ENCODE data around the gene DNAJC3.
"Not testable (repeated sequence)": the region's sequence is repeated elsewhere in the genome, so short reads cannot be mapped to it uniquely, and the experiment has no call there.

Gene DNAJC3

DNA sequence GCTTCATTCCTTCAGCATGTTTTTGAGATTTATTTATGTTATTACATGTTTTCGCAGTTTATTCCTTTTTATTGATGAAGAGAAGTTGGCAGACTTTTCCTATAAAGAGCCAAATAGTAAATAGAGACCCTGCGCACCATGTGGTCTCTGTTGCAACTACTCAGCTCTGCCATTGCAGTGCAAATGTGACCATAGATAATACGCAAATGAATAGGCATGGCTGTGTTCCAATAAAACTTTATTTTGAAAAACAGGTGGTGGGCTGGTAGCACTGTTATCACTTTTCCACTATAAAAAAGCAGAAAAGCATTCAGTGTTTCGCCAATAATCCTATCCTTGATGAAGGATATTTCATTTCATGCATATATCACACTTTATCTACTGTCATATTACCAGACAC lies 95.0 kb downstream of the DNAJC3 start:
- in situ Hi-C loops (cut with MboI; ENCODE audit: low sequenced_read_pairs), result no loop called here

DNA sequence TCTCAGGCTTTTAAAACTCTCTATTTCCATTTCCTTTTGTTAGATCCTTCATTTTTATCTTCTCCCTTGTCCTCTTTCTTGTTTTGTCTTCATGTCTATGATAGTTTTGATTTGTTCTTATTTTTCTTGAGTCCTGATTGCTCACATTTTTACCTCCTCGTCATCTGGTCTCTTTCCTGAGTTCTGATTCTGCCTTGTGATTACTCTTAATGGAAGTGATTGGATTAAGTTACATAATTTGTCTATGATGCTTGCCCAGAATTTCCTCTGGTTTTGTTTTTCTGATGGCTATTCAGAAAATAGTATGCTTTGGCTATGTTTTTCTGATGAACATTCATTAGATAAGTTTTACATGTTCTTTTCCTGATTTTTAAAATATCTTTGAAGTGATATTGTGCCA lies 102.6 kb downstream of the DNAJC3 start:
- in situ Hi-C loops (cut with MboI; ENCODE audit: low sequenced_read_pairs), result no loop called here

DNA sequence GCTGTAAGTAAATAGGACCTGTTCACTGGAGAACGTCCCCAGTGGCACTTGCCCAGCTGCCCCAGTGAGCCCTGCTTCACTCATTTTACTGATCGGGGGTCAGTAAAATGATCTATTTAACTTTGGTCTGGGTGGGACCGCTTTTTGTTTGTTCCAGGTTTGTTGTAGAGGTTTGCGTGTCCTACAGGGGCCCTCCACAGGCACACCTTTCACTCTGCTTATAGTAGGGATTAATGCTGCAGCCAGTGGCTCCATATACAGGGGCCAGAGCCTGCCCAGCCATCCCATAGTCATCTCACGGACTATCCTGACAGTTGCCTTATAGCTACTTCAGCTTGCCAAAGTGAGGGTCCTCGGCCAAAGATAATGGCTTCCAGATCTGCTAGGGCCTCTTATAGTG lies 104.1 kb downstream of the DNAJC3 start:
- in situ Hi-C loops (cut with MboI; ENCODE audit: low sequenced_read_pairs), result no loop called here

DNA sequence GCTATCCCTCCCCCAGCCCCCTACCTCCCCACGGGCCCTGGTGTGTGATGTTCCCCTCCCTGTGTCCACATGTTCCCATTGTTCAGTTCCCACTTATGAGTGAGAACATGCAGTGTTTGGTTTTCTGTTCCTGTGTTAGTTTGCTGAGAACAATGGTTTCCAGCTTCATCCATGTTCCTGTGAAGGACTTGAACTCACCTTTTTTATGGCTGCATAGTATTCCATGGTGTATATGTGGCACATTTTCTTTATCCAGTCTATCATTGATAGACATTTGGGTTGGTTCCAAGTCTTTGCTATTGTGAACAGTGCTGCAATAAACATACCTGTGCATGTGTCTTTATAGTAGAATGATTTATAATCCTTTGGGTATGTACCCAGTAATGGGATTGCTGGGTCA lies 105.0 kb downstream of the DNAJC3 start:
- in situ Hi-C loops (cut with MboI; ENCODE audit: low sequenced_read_pairs), result not testable (repeated sequence)

DNA sequence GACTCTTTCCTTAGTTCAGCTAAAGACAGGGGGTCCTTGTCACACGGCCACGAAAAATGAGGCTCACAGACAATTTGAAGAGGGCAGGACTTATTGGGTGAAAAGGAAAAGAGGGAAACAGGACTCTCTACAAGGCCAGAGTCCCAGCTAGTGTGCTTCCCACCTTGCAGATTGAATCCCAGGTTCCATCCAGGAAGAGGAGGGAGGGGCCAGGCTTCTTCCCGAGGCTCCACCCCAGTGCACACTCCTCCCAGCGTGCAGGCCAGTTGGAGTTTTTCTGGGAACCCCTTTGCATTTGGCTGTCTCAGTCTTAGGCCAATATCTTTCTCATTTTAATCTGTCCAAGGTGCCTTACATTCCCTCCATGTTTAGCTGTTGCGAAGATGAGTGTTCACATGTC lies 106.8 kb downstream of the DNAJC3 start:
- in situ Hi-C loops (cut with MboI; ENCODE audit: low sequenced_read_pairs), result no loop called here

DNA sequence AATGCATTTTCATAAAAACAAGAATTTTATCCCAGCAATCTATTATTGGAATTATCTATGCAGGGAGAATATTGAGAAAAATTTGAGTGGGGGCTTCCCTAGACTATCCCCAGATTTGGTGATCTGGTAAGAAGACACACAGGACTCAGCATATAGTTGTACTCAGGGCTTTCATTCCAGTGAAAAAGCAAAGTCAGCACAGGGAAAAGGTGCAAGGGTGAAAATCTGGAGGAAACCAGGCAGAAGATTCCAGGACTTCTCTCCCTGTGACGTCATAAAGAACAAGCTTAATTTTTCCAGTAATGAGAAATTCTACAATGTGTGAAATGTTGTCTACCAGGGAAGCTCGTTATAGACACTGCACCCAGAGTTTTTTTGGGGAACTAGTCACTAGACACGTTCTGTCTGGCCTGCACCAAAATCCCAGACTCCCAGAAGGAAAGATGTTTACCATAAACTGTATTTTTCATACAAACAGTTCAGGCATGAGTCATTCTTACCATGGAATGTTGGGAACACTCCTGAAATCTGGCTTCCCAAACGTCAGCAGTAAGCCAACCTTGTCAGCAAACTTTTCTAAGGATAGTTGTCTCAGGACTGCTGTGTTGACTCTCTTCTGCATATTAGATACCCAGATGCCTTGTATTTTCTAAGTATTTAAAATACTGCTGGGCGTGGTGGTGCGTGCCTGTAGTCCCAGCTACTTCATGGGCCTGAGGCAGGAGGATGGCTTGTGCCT lies 107.4 kb downstream of the DNAJC3 start:
- in situ Hi-C loops (cut with MboI; ENCODE audit: low sequenced_read_pairs), result no loop called here

DNA sequence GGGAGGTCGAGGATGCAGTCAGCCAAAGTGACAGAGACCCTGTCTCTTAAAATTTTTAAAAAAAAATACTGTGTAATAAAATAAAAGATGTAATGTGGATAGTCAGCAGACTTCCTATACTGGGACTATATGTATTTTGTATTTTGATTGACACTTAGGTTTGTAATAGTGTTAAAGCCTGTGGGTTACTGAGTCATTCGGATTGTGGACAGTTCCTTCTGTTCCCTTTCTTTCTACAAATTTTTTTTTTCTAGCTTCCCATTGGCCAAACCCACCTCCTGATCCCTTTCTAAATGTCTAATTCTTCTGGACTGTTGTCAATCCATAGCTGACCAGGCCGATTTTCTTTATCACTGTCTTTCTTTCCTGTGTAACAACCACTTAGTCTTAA lies 108.0 kb downstream of the DNAJC3 start:
- in situ Hi-C loops (cut with MboI; ENCODE audit: low sequenced_read_pairs), result no loop called here

DNA sequence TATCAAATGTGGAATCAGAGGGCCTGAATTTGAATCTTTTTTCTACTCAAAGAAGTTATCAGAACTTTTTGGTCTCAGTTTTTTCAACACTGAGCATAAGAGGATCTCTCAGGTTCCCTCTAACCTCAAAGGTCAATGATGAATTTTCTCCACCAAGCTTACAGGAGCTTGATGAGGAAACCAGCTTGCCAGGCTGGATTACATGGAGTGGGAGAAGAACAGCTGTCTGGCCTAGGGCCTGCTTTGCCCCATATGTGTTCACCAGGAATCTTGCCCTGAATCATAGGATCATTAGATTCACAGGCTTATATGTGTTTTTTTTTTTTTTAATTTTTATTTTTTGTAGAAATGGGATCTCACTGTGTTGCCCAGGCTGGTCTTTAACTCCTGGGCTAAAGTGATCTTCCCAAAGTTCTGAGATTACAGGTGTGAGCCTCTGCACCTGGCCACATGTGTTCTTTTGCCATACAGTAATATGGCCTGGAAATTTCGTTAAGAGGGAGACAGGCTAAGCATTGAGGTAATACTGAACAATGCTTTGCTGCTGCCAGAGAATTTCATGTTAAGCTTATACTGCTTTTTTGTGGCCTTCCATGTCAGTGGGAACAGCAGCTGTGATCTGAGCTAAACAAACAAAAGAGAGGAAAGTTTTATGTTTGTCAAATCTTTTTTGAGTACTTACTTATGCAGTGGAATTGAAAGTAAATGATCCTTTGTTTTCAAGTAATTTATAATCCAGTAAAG lies 110.6 kb downstream of the DNAJC3 start:
- in situ Hi-C loops (cut with MboI; ENCODE audit: low sequenced_read_pairs), result no loop called here

DNA sequence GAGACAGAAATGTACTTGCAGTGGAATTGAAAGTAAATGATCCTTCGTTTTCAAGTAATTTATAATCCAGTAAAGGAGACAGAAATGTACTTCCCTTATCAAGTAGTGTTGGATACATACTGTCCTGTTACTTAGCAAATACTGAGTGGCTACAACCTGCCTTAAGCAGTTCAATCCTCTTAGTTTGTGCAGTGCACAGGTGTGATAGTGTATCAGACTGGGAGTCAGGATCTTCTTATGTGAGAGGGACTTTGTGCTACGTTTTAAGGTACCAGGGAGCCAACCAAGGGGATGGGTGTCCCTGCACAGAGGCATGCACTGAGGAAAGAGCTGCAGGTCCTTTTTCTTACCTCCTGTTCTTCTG lies 111.1 kb downstream of the DNAJC3 start:
- in situ Hi-C loops (cut with MboI; ENCODE audit: low sequenced_read_pairs), result no loop called here

DNA sequence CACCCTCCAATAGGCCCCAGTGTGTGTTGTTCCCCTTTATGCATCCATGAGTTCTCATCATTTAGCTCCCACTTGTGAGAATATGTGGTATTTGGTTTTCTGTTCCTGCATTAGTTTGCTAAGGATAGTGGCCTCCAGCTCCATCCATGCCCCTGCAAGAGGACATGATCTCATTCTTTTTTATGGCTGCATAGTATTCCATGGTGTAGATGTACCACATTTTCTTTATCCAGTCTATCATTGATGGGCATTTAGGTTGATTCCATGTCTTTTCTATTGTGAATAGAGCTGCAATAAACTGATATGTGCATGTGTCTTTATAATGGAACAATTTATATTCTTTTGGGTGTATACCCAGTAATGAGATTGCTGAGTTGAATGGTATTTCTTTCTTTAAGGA lies 112.4 kb downstream of the DNAJC3 start:
- in situ Hi-C loops (cut with MboI; ENCODE audit: low sequenced_read_pairs), result not testable (repeated sequence)

DNA sequence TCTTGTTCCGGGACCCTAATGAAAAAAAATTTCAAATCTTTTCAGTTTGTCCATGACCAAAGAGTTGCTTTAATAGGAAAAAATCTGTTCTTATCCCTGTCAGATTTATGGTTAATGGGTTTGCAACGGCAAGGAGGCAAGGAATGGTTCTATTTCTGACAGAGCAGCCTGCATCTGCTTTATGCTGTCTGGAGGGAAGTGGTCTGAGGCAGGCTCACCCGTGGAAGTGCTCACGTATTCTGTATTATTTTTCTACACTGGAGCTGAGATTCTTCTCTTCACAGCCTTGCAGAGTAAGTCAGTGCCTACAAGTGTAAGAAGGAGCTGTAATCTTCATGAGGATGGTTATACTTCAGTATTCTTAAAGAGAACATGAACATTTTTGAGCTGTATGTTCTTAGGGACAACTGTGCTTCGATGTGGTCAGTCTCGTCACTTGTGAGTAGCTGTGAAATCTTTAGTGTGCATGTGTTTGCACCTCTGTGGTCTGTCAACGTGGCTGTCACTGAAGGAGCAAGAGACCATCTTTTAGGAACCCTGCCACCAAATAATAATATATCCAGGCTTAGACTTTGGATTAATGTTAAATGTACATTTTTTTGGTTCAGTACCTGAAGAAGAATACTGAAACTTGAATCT lies 114.3 kb downstream of the DNAJC3 start:
- in situ Hi-C loops (cut with MboI; ENCODE audit: low sequenced_read_pairs), result no loop called here

DNA sequence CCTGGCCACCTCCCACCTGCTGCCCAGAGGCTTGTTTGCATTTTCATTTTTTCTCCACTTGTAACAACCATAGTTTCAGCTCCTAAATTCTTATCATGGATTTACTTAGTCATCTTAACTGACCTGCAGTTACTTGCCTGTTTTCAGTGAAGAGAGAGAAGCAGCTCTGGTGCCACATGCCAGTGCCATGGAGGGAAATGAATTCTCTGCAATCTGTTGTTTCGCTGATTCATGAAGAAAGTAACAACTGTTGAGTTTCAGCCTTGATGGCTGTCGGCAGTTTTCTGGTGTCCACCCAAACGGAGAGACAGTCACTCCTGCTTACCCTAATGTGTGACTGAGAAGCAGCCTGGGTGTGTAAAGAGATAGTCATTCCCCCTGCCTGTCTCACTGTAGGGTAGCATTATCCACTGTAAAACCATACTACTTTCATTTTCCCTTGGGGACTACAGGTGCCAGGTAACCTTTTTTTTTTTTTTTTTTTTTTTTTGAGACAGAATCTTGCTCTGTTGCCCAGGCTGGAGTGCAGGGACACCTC lies 116.1 kb downstream of the DNAJC3 start:
- in situ Hi-C loops (cut with MboI; ENCODE audit: low sequenced_read_pairs), result no loop called here

DNA sequence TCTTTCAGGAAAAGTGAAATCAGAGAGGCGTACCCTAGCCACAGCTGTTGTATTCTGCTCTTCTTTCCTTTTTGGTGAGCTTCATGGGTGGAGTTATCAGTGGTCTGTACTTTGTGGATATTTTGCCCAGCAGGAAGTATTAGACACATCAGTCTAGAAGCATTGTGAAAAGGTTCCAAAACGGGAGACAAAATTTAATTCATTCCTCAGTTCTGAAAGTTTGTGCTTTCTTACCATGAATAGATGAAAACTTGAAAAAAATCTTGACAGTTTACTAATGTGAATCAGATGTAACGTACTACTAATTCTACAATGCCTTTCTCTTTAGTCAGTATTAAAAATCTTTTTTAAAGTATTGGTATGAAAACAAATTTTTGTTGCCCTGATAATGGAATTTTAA lies 116.8 kb downstream of the DNAJC3 start:
- in situ Hi-C loops (cut with MboI; ENCODE audit: low sequenced_read_pairs), result no loop called here

DNA sequence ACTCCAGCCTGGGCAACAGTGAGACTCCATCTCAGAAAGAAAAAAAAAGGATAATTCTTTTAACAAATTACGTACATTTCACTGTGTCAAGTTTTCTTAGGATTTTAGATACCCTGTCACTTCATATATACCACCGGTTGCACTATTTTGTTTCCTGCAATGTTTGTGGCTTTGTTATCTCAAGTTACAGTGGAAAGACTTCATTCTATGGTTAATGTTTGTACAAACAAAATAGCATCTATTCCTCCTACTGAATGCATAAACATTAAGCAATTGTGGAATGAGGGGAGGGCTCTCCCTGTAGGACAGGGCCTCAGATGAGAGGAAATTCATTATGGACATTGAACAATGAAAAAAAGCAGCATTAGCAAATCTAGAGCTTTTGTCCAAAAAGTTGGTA lies 120.1 kb downstream of the DNAJC3 start:
- in situ Hi-C loops (cut with MboI; ENCODE audit: low sequenced_read_pairs), result no loop called here

DNA sequence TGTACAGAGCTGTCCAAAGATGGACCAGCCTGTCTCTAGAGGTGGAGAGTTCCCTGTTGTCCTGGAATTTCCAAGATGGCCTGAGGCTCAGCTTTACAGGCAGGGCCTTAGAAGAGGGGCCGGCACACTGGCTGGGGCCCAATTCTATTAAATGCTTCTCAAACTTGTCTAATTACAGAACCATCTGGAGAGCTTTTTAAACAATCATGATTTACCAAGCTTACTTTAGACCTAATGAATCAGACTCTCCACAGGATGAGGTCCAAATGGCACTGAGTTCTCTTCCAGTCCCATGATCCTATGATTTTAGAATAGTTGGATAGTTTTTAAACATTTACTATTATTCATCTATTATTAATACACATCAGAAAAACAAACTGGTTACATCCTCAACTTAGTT lies 123.5 kb downstream of the DNAJC3 start:
- in situ Hi-C loops (cut with MboI; ENCODE audit: low sequenced_read_pairs), result no loop called here

DNA sequence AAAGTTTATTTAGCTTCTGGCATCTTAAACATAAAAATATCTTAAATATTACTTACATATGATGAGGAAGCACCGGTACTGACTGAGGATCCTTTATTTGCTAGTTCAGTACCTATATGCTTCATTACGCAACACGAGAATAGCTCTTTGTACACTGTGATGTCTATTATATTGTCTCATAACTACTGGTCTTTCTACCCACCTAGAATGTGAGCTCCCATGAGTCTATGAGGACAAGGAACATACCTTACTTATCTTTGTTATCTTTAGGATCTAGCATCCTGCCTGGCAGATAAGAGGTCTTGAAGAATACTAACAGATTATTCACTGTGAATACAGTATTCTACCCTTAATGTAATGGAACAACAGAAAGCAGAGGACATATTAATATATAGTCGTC lies 124.9 kb downstream of the DNAJC3 start:
- in situ Hi-C loops (cut with MboI; ENCODE audit: low sequenced_read_pairs), result no loop called here

DNA sequence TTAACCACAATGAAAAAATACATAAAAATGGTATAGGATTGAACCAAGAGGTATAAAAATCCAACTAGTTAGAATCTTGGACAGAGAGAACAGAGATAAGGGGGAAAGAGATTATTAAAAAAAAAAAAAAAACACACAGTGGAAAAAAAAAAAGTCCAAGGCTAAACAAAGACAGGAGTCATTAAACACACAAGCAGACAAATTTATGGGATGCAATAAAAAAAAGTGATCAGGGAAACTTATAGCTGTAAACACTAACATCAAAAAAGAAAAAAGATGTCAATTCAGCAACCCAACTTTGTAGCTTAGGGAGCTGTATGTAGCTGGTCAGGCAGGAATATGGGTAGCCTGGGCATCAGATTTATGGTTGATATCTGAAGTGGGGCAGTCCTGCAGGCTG lies 129.0 kb downstream of the DNAJC3 start:
- in situ Hi-C loops (cut with MboI; ENCODE audit: low sequenced_read_pairs), result no loop called here

DNA sequence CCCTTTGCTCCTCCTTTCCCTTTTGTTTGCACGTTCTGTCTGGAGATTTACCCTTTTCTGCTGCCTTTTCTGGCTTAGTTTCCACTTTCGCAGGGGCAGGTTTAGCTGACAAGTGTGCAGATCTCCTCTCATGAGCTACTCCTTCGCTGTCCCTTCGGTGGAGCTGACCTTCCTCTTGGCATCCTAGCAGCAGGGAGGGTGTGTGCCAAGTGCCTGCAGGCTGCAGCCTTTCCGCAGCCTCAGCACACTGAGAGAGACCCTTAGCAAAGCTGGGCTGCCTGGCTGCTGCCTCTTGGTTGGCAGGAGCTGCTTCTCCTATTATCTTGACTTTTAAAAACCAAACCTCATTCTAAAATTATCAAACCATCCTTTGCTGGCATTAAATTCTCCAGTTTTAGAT lies 132.5 kb downstream of the DNAJC3 start:
- in situ Hi-C loops (cut with MboI; ENCODE audit: low sequenced_read_pairs), result no loop called here

DNA sequence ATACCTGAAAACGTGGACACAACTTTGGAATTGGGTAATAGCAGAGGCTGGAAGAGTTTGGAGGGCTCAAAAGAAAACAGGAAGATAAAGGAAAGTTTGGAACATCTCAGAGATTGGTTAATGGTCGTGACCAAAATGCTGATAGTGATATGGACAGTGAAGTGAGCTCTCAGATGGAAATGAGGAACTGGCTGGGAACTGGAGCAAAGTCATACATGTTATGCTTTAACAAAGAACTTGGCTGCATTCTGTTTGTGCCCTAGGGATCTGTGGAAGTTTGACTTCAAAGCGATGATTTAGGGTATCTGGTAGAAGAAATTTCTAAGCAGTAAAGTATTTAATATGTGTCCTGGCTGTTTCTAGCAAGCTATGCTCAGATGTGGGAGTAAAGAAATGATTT lies 136.2 kb downstream of the DNAJC3 start:
- in situ Hi-C loops (cut with MboI; ENCODE audit: low sequenced_read_pairs), result no loop called here

DNA sequence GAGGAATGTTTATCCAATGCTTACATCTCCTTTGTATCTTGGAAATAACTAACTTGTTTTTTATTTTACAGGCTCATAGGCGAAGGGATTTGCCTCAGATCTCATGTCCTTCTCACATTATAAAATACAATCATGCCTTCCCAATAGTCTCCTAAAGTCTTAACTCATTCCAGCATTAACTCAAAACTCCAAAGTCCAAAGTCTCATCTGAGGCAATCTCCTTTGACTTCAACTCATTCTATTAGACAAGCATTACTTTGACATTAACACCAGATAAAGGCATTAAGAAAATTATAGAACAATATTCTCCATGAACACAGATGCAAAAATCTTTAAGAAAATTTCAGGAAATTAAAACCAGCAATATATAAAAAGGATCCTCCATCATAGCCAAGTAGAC lies 137.6 kb downstream of the DNAJC3 start:
- in situ Hi-C loops (cut with MboI; ENCODE audit: low sequenced_read_pairs), result no loop called here

DNA sequence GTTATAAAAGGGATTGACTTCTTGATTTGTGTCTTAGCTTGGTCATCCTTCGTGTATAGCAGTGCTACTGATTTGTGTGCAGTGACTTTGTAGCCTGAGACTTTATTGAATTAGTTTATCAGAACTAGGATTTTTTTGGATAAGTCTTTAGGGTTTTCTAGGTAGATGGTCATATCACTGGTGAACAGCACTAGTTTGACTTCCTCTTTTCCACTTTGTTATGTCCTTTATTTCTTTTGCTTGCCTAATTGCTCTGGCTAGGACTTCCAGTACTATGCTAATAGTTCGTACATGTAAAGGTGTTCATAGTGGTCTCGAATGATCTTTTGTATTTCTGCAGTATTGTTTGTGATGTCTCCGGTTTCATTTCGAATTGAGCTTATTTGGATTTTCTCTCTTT lies 145.4 kb downstream of the DNAJC3 start:
- in situ Hi-C loops (cut with MboI; ENCODE audit: low sequenced_read_pairs), result no loop called here

DNA sequence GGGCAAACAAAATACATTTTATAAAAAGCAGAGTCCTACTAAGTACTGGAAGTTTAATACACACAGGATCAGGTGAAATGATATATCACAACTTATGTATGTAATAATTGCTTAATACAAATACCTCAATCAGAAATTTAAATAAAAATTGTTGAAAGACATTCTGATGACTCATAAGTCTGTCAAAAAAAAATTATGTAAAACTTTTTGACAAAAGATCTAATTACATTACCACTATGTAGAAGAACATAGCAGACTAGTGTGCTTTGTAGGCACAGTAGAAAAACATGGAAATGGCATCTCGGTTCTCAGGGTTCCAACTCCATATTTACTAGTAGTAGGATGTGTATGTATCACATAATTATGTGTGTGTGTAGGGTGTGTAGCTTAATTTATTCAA lies 156.2 kb downstream of the DNAJC3 start:
- in situ Hi-C loops (cut with MboI; ENCODE audit: low sequenced_read_pairs), result loop anchor here (10.0 kb wide), 1 partner anchor 638 kb away; no protein-coding TSS in a partner anchor

Measured in HL-60/S4 treated with retinoic acid at 250 ng/mL for 4 days and 3 days (cell line).